GM18502 (cell line): ENCODE measurements around the gene PLB1.

Source experiments
- ATAC-seq: cut with Tn5 transposase; IDR thresholded peaks from one replicate; pipeline ENCODE4 v1.9.1; 2021; ENCODE audit warnings: mild to moderate bottlenecking; ENCODE audit not compliant: unreplicated experiment, poor library complexity

Gene PLB1

GRCh38 chr2:28583899-28584553 lies 88.2 kb downstream of the PLB1 start:
- no peak for ATAC-seq

GRCh38 chr2:28586867-28587266 lies 91.0 kb downstream of the PLB1 start:
- no peak for ATAC-seq

DNA sequence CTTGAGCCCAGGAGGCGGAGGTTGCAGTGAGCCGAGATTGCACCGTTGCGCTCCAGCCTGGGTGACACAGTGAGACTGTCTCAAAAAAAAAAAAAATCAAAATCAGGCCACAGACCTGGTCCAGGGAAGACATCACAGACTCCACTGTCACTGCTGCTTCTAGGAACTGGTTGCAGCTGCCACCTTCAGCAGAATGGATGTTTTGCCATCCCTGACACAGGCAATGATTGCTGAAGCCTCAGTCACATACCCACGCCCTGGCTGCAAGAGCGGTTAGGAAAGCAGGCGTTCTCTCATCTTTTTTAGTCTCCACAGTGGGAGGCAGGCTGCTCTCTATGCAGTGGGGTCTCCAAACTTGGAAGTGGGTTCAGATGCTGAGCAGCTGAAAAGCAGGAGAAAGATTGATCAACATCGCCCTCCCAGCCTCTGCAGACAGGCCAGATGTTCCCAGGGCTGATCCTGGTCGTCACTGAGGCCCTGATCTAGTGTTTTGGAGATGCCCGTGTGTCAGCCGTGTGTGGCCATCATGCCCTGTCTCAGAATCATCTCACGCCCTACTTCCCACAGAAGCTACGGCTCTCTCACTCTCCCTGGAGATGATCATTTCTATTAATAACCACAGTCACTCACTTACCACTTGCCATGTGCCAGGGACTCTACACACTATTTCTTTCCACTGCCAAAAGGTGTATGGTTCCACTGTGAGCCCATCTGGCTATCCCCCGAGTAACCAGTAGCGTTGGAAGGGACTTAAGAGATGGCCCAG lies 91.8 kb downstream of the PLB1 start:
- ATAC-seq: no peak

DNA sequence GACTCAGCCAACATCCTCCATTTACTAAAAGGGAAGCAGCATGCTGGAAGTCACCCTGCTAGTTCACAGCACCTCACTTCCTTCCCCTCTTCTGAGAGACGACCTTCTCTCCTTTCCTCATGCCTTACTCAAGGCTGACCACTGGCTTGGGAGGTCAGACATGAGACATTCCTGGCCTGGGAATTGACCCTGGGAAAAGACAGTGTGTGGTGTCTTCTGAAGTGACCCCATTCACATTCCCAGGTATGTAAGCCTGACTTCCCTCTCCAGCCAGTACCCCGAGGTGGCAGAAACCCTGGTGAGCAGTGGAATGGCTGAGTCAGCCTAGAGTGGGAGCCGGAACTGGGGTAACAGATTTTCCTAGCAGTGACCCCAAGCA lies 92.4 kb downstream of the PLB1 start:
- no peak for ATAC-seq

- ATAC-seq: no peak
Observed at GRCh38 chr2:28589746-28590463, 94.0 kb downstream of the PLB1 start.

DNA sequence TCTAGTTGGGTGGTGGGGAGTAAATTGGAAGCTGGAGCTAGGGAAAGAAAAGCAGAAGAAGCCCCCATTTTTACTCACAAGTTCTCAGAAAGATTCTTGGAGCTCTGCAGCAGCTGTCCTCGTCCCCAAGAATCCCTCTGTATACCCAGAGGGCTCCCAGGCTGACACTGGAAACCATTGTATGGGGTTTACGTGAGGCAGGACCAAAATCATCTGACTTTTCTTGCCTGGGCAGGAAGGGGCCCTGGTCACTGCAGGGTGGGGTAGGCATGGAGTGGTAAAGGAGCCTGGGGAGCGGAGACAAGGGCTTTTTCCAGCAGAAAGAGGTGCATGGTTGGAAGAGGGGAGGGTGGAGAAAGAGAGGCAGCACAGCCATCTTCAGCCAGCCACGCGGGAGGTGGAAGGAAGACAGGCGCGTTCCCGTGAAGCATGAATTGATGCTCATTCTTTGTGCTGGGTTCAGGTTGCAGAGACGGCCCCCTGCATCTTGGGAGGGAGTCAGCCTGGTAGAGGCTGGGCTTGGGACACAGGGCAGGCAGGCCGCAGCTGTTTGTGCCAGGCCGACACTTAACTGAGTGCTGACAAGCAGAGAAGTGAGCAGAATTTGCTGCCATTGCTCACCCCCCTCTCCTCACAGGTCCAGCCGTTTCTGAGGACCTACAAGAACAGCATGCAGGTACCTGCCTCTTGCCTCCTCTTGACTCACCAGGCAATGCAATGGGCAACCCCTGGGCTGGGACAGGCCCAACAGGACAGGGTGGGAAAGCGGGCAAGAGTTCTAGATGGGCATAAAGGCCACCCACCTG lies 94.8 kb downstream of the PLB1 start:
- no peak for ATAC-seq

DNA sequence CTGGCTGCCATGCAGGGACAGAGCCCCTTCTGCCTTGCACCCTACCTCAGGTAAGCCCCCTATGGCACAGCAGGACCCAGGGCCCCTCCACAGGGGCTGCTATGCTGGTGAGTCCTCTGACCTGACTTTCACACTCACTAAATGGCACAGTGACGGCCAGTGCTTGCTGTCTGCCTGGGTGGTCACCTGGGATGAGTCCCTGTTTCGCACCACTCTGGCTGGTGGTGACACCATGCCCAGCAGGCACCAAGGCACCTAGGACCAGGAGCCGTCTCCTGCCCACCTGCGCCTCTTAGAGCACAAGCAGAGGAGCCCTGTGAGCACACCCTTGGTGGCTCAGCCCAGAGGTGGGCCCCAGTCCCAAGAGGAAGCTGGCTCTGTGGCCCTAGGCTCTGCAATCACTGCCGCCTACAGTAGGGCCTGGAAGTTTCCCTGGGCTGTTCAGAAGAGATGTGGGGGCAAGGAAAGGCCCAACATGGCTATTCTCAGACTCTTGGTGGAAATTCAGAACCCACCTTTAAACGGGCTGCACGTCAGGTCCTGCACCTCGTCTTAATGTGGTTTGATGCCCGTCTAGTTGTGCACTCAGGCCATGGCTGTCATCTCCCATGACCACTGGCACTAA lies 96.0 kb downstream of the PLB1 start:
- ATAC-seq: no peak

GRCh38 chr2:28592481-28592880 lies 96.6 kb downstream of the PLB1 start:
- ATAC-seq: no peak

GRCh38 chr2:28593160-28593755 lies 97.4 kb downstream of the PLB1 start:
- ATAC-seq: no peak

- ATAC-seq: no peak
Observed at GRCh38 chr2:28594000-28594331, 98.1 kb downstream of the PLB1 start.

DNA sequence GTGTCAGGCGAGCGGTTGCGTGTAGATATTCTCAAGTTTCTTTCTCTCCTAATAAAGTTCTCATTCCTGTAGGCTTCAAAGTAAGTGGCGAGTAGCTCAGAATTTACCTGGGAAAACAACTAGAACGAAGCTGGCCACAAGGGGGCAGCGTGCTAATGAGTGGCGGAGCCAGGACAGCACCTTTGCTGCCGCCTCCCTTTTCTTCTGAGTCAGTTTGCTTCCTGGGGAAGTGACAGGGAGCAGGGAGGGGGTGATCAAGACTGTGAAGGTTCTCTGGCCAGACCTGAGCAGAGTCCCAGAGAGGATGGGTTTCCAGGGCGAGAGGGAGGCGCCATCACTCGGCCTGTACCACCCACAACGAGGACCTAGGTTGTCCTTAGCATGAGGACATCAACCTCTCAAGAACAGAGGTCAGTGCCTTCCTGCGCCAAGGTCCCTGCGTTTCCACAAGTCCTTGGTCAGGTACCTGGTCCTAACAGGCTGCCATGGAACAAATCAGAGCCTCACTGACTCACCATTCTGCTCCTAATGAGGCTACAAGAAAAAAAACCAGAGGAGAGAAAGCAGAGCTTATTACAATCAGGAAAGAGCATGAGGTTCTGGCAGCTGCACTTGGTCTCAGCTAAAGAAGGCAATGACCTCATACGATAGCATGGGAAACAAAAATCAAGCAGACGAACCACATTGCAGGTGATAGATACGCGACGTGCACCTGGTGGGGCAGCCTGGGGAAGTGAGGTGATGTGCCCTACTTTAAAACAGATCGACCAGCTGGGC lies 98.7 kb downstream of the PLB1 start:
- peak; percentile 64 for ATAC-seq

DNA sequence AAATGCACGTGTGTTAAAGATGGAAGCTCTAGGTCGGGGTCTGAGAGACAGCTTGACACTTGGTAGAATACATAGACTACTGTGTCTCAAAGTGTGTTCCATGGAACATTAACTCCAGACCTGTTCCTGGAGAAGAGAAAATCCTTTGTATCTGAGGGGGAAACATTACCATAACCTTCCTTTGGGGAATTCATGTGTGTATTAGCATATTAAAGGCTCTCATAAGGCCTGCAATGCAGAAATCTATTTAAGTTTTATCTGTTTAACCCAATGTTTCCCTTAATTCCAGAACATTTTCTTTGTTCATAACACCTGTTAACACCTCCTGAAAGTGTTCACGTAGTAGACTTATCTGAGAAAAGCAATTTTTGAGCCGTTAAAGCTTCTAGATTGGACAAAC lies 99.5 kb downstream of the PLB1 start:
- no peak for ATAC-seq

DNA sequence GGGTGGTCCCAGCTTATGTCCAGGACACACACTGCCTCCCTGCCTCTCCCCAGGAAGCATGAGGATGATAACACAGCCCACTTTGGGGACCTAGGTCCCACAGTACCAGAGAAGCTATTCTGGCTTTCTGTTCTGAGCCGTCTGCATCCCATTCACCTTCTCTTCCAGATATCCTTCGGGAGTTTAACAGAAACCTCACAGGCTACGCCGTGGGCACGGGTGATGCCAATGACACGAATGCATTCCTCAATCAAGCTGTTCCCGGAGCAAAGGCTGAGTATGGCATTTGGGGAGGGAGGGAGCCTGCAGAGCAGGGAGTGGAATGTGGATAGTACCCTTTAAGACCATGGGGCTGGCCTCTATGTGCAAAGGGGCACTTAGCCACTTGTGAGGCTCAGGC lies 102.6 kb downstream of the PLB1 start:
- ATAC-seq: no peak

DNA sequence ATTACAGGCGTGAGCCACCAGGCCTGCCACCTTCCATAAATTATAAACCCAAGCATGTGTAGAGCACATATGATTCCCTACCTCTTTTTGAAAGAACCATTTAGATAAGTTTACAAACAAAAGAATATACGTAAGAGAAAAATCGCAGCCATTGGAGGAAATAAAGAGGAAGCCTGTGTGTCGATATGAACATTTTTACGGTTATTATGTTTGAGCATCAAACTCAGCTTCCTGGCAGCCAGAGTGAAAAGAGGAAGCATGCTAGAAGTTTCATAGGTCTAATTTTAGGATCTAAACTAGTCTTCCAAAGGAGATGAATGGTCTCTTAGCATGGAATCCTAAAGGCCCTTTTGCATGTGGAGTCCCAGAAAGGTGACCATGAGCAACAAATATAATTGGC lies 104.3 kb downstream of the PLB1 start:
- no peak for ATAC-seq

GRCh38 chr2:28601616-28602015 lies 105.8 kb downstream of the PLB1 start:
- no peak for ATAC-seq

DNA sequence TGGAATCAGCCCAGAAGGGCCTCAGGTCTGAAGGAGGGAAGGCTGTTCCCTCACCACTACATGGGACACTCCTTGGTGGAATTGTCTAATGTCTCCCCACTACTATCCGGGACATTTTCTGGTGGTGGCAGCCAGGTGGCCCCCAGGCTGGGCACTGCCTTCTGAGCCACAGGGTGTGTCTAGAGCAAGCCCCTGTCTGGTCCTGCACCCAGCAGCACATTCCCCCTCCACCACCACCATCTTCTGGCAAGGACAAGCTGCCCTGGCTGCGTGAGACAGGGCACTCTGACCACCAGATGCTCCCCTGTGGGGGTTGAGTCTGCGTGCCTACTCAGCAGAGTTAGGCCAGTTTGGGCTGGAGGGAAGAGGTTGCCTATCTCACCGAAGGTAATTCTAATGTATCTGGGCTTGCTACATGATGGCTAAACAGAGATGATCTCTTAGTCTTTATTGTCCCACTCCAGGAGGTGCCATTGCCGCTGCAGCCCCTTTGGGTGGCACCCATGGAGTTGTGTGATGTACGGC lies 106.3 kb downstream of the PLB1 start:
- ATAC-seq: no peak

GRCh38 chr2:28602751-28603639 lies 107.1 kb downstream of the PLB1 start:
- no peak for ATAC-seq

DNA sequence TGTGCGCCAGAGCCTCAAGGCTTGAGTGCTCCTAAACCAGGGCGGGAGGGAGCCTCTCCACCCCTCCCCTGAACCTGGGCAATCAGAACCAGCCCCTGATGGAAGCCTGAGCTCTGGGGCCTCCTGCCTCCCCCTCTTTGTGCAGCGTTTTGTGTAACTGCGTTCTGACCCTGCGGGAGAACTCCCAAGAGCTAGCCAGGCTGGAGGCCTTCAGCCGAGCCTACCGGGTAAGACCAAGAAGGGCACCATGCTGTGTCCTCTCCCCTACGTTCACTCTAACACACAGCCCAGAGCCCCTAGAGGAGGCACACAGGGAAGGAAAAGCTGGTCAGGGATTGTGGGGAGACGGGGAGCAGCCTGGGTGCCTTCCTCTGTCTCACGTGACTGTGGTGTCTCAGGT lies 108.0 kb downstream of the PLB1 start:
- ATAC-seq: no peak
